ENCODE measurements around the gene A2M. TPM values are rescaled to one million over a fixed set of nuclear protein-coding genes. Genes with fewer than 3 reads are reported as not detected.

The A2M gene
- total and polyA plus RNA-seq, 10 donors = 28.9 to 975 (median 409) TPM

DNA sequence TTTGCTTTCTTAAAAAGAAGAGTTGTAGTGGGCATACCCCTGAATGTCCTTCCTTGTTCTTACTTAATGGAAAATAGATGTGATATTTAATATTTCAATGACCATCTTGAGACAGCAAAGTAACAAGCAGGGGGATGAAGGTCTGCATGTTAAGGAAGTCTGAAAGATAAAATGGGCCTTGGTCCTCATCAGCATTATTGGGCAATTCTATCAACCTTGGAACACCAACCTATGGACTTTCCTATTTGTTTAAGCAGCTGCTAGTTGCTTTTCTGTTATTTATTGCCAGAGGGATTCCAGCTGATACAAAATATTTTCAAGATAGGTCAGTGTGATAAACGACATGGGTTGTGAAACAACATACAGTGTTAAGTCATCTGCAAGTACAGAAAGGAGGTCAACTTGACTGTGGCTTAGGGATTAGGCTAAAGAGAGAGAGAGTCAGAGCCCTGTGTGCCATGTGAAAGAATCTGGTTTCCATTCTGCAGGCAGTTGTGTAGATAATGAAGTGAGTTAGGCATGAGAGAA is 16.4 kb upstream of the A2M start:
- DNase-seq = no peak
- intact Hi-C loops (cut with DNase I; ENCODE audit: low total_unique reads) = no loop called here
- Histone ChIP-seq H3K27ac (no peak overlapping the region), H3K4me1 (no peaks in the 10 kb centered on the region), H3K36me3 (peaks cover 0 to 10% (median 0%) of the 10 kb centered on the region in 6 donors), H3K4me3 (no peak overlapping the region), H3K9me3 (peaks cover 0 to 5% (median 0%) of the 10 kb centered on the region in 8 donors), H3K27me3 (replicated peaks in 1 of 7) (no peaks in the 10 kb centered on the region)
- no peak for TF ChIP-seq POLR2A (IDR thresholded peaks at IDR 0.05)
- TF ChIP-seq CTCF (IDR thresholded peaks at IDR 0.05 in 8 of 11, conservative IDR thresholded peaks at IDR 0.05 in 3 of 11) = no peak
- no peak for TF ChIP-seq POLR2AphosphoS5 (IDR thresholded peaks at IDR 0.05)
- WGBS, 5 donors = 55 to 77% (median 63%) methylated on average over 1 of the region's 1 CpG

GRCh38 chr12:9130244-9130643 is 14.5 kb upstream of the A2M start:
- TF ChIP-seq POLR2A (IDR thresholded peaks at IDR 0.05) (no peak), CTCF (IDR thresholded peaks at IDR 0.05 in 8 of 11, conservative IDR thresholded peaks at IDR 0.05 in 3 of 11) (no peak), POLR2AphosphoS5 (IDR thresholded peaks at IDR 0.05) (no peak)
- no peak for DNase-seq
- intact Hi-C loops (cut with DNase I; ENCODE audit: low total_unique reads) = no loop called here

DNA sequence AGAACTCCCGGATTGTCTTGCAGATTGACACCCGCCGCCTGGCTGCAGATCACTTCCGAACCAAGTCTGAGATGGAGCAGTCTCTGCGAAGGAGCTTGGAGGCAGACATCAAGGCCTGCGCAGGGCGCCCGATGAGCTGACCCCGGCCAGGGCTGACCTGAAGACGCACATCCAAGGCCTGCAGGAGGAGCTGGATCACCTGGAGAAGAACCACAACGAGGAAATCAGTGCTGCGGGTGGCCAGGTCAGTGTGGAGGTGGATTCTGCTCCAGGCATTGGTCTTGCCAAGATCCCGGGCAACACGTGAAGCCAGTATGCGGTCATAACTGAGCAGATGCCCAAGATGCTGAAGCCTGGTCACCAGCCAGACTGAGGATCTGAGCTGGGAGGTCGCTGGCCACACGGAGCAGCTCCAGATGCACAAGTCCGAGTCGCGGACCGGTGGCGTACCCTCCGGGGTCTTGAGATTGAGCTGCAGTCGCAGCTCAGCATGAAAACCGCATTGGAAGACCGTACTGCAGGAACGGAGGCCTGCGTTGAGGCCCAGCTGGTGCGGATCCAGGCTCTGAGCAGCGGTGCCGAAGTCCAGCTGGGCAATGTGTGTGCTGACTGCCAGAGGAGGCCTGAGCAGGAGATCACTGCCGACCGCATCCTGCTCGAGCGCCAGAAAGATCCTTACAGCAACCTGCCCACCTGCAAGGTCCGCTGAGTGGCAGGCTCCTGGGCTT is 12.4 kb upstream of the A2M start:
- H3K36me3 ChIP-seq = peaks cover 0 to 10% (median 0%) of the 10 kb centered on the region in 6 donors
- TF ChIP-seq POLR2AphosphoS5 (IDR thresholded peaks at IDR 0.05) (no peak), POLR2A (IDR thresholded peaks at IDR 0.05) (no peak), CTCF (IDR thresholded peaks at IDR 0.05 in 8 of 11, conservative IDR thresholded peaks at IDR 0.05 in 3 of 11) (no peak)
- peaks cover 0 to 16% (median 7%) of the 10 kb centered on the region in 6 donors for H3K4me1 ChIP-seq
- no peak overlapping the region for H3K27ac ChIP-seq
- peak; percentile 72 for DNase-seq
- WGBS, 5 donors = 91 to 97% (median 95%) methylated on average over 33 to 36 of the region's 36 CpGs
- H3K9me3 ChIP-seq = peaks cover 0 to 5% (median 0%) of the 10 kb centered on the region in 8 donors
- no peak overlapping the region for H3K4me3 ChIP-seq
- H3K27me3 ChIP-seq (replicated peaks in 1 of 7) = no peaks in the 10 kb centered on the region
- intact Hi-C loops (cut with DNase I; ENCODE audit: low total_unique reads) = no loop called here

More at GRCh38 chr12:9130244-9130643, 14.5 kb upstream of the A2M start:
- H3K4me3 ChIP-seq = no peak overlapping the region
- H3K4me1 ChIP-seq = no peaks in the 10 kb centered on the region
- no peak overlapping the region for H3K27ac ChIP-seq
- no peaks in the 10 kb centered on the region for H3K27me3 ChIP-seq (replicated peaks in 1 of 7)
- H3K9me3 ChIP-seq = peaks cover 0 to 5% (median 0%) of the 10 kb centered on the region in 8 donors
- H3K36me3 ChIP-seq = peaks cover 0 to 10% (median 0%) of the 10 kb centered on the region in 6 donors
- WGBS, 5 donors = 50 to 94% (median 74%) methylated on average over 2 of the region's 2 CpGs

- peaks cover 0 to 20% (median 7%) of the 10 kb centered on the region in 6 donors for H3K4me1 ChIP-seq
- H3K27ac ChIP-seq = no peak overlapping the region
- intact Hi-C loops (cut with DNase I; ENCODE audit: low total_unique reads) = no loop called here
- DNase-seq = no peak
- H3K4me3 ChIP-seq = no peak overlapping the region
- WGBS, 5 donors = 93 to 97% (median 96%) methylated on average over 12 to 21 of the region's 21 CpGs
- no peaks in the 10 kb centered on the region for H3K27me3 ChIP-seq (replicated peaks in 1 of 7)
- peaks cover 0 to 10% (median 0%) of the 10 kb centered on the region in 6 donors for H3K36me3 ChIP-seq
- peaks cover 0 to 5% (median 0%) of the 10 kb centered on the region in 8 donors for H3K9me3 ChIP-seq
- TF ChIP-seq POLR2AphosphoS5 (IDR thresholded peaks at IDR 0.05) = no peak
- TF ChIP-seq POLR2A (IDR thresholded peaks at IDR 0.05) = no peak
- TF ChIP-seq CTCF (IDR thresholded peaks at IDR 0.05 in 8 of 11, conservative IDR thresholded peaks at IDR 0.05 in 3 of 11) = no peak
Measured at GRCh38 chr12:9127484-9127883, 11.8 kb upstream of the A2M start.

Data from spleen (tissue), 11 donors.